Measurements from ENCODE around the gene CCDC17. TPM values are rescaled to one million over a fixed set of nuclear protein-coding genes. Genes with fewer than 3 reads are reported as not detected.

CCDC17 gene
- 5.0 TPM for total RNA-seq
- long read RNA-seq = 0 reads

- H3K36me3 ChIP-seq = peaks cover 41% of the 10 kb centered on the region
- DNase-seq (no peak), ATAC-seq (no peak)
- peak within 1 kb of the TSS; percentile 19 for H3K4me3 ChIP-seq
- H3K27ac ChIP-seq = no peak within 1 kb of the TSS
- no peak for TF ChIP-seq CTCF (IDR thresholded peaks at IDR 0.05)
- H3K9me3 ChIP-seq = no peaks in the 10 kb centered on the region
- no peaks in the 10 kb centered on the region for H3K27me3 ChIP-seq
- H3K4me1 ChIP-seq = no peaks in the 10 kb centered on the region
- intact Hi-C loops (cut with DNase I) = no loop called here
These were observed at the start of gene CCDC17 for GRCh38 chr1:45623972-45624371. TSS of gene CCDC17 (minus strand) at chr1:45624054. CDS start at chr1:45623909, 145 bp downstream.

- no peaks in the 10 kb centered on the region for H3K27me3 ChIP-seq
- no peak for DNase-seq
- intact Hi-C loops (cut with DNase I) = no loop called here
- peaks cover 34% of the 10 kb centered on the region for H3K4me1 ChIP-seq
- no peak for TF ChIP-seq CTCF (IDR thresholded peaks at IDR 0.05)
- H3K36me3 ChIP-seq = peaks cover 4% of the 10 kb centered on the region
- ATAC-seq = no peak
- no peak overlapping the region for H3K27ac ChIP-seq
- H3K9me3 ChIP-seq = no peaks in the 10 kb centered on the region
- H3K4me3 ChIP-seq = no peak overlapping the region
These were observed 46.2 kb upstream of the CCDC17 start for GRCh38 chr1:45669859-45670655.

- Histone ChIP-seq H3K27ac (no peak overlapping the region), H3K36me3 (peaks cover 4% of the 10 kb centered on the region), H3K27me3 (no peaks in the 10 kb centered on the region), H3K4me3 (no peak overlapping the region), H3K9me3 (no peaks in the 10 kb centered on the region), H3K4me1 (peaks cover 27% of the 10 kb centered on the region)
- intact Hi-C loops (cut with DNase I) = no loop called here
- no peak for ATAC-seq
- TF ChIP-seq CTCF (IDR thresholded peaks at IDR 0.05) = no peak
- no peak for DNase-seq
These were observed 45.5 kb upstream of the CCDC17 start for GRCh38 chr1:45669379-45669778.

GRCh38 chr1:45668526-45668925 lies 44.7 kb upstream of the CCDC17 start:
- TF ChIP-seq CTCF (IDR thresholded peaks at IDR 0.05) = no peak
- H3K9me3 ChIP-seq = no peaks in the 10 kb centered on the region
- peaks cover 21% of the 10 kb centered on the region for H3K4me1 ChIP-seq
- H3K27ac ChIP-seq = no peak overlapping the region
- DNase-seq (no peak), ATAC-seq (no peak)
- intact Hi-C loops (cut with DNase I) = no loop called here
- no peak overlapping the region for H3K4me3 ChIP-seq
- H3K27me3 ChIP-seq = no peaks in the 10 kb centered on the region
- peaks cover 4% of the 10 kb centered on the region for H3K36me3 ChIP-seq

- Histone ChIP-seq H3K4me1 (peaks cover 21% of the 10 kb centered on the region), H3K27me3 (no peaks in the 10 kb centered on the region), H3K36me3 (peaks cover 4% of the 10 kb centered on the region), H3K4me3 (no peak overlapping the region), H3K27ac (no peak overlapping the region), H3K9me3 (no peaks in the 10 kb centered on the region)
- DNase-seq = no peak
- TF ChIP-seq CTCF (IDR thresholded peaks at IDR 0.05) = no peak
- intact Hi-C loops (cut with DNase I) = no loop called here
- no peak for ATAC-seq
These were observed 43.7 kb upstream of the CCDC17 start for GRCh38 chr1:45667321-45668111.

Measured in upper lobe of right lung (tissue), 1 donor.